NCI-H82 treated with DMSO at 0.1 percent for 48 hours (cell line): ENCODE data around the gene HEATR5B.
"Not testable (repeated sequence)": the region's sequence is repeated elsewhere in the genome, so short reads cannot be mapped to it uniquely, and the experiment has no call there.

Source experiments
- DNase-seq: peaks from one replicate; lab custom pipeline; 2025; ENCODE audit not compliant: unreplicated experiment; lab: John Stamatoyannopoulos, UW

The HEATR5B gene

GRCh38 chr2:37068686-37069085 is 15.5 kb downstream of the HEATR5B start:
- DNase-seq = no peak

GRCh38 chr2:37061776-37062175 is 22.4 kb downstream of the HEATR5B start:
- DNase-seq = no peak

- DNase-seq = no peak
Measured at GRCh38 chr2:37061013-37061711, 23.0 kb downstream of the HEATR5B start.

GRCh38 chr2:37060446-37060845 is 23.7 kb downstream of the HEATR5B start:
- DNase-seq = no peak

GRCh38 chr2:37059841-37060240 is 24.3 kb downstream of the HEATR5B start:
- DNase-seq = no peak

- DNase-seq = no peak
Measured at GRCh38 chr2:37052600-37053332, 31.4 kb downstream of the HEATR5B start.

GRCh38 chr2:37039580-37039979 is 44.6 kb downstream of the HEATR5B start:
- no peak for DNase-seq

- DNase-seq = no peak
Measured at GRCh38 chr2:37037771-37038170, 46.4 kb downstream of the HEATR5B start.

GRCh38 chr2:37029758-37030157 is 54.4 kb downstream of the HEATR5B start:
- no peak for DNase-seq

GRCh38 chr2:37026050-37026449 is 58.1 kb downstream of the HEATR5B start:
- no peak for DNase-seq

- DNase-seq = no peak
Measured at GRCh38 chr2:37020887-37021796, 63.0 kb downstream of the HEATR5B start.

GRCh38 chr2:37020212-37020886 is 63.8 kb downstream of the HEATR5B start:
- no peak for DNase-seq

GRCh38 chr2:37013315-37013641 is 70.9 kb downstream of the HEATR5B start:
- DNase-seq = no peak

GRCh38 chr2:37011130-37011529 is 73.0 kb downstream of the HEATR5B start:
- DNase-seq = no peak

- DNase-seq = no peak
Measured at GRCh38 chr2:37005118-37005868, 78.9 kb downstream of the HEATR5B start.

- DNase-seq = no peak
Measured at GRCh38 chr2:37000988-37001556, 83.1 kb downstream of the HEATR5B start.

GRCh38 chr2:37000318-37000717 is 83.9 kb downstream of the HEATR5B start:
- no peak for DNase-seq

GRCh38 chr2:36999416-36999815 is 84.8 kb downstream of the HEATR5B start:
- not testable (repeated sequence) for DNase-seq

- no peak for DNase-seq
Measured at GRCh38 chr2:36993841-36994620, 90.1 kb downstream of the HEATR5B start.
